ENCODE results near the gene EFCAB9.
"Not testable (repeated sequence)": the region's sequence is repeated elsewhere in the genome, so short reads cannot be mapped to it uniquely, and the experiment has no call there.

Gene EFCAB9

GRCh38 chr5:172193872-172194271 is at the start of gene EFCAB9:
EFCAB9 (plus strand) TSS chr5:172194172; CDS start chr5:172194173, 1 bp downstream.
- DNase-seq: no peak

- DNase-seq: no peak
Measured at GRCh38 chr5:172144291-172144815, 49.6 kb upstream of the EFCAB9 start.

GRCh38 chr5:172144931-172145869 is 48.8 kb upstream of the EFCAB9 start:
- DNase-seq: no peak

- DNase-seq: no peak
Measured at GRCh38 chr5:172145870-172146747, 47.9 kb upstream of the EFCAB9 start.

- DNase-seq: no peak
Measured at GRCh38 chr5:172146748-172147092, 47.3 kb upstream of the EFCAB9 start.

GRCh38 chr5:172147857-172148256 is 46.1 kb upstream of the EFCAB9 start:
- DNase-seq: no peak

- DNase-seq: no peak
Measured at GRCh38 chr5:172148381-172148780, 45.6 kb upstream of the EFCAB9 start.

- DNase-seq: peak; percentile 1
Measured at GRCh38 chr5:172149073-172149472, 44.9 kb upstream of the EFCAB9 start.

GRCh38 chr5:172149481-172149880 is 44.5 kb upstream of the EFCAB9 start:
- DNase-seq: not testable (repeated sequence)

- no peak for DNase-seq
Measured at GRCh38 chr5:172150514-172151425, 43.2 kb upstream of the EFCAB9 start.

GRCh38 chr5:172151661-172152210 is 42.2 kb upstream of the EFCAB9 start:
- DNase-seq: no peak

- DNase-seq: no peak
Measured at GRCh38 chr5:172153695-172154094, 40.3 kb upstream of the EFCAB9 start.

GRCh38 chr5:172155101-172155500 is 38.9 kb upstream of the EFCAB9 start:
- not testable (repeated sequence) for DNase-seq

- no peak for DNase-seq
Measured at GRCh38 chr5:172156541-172156994, 37.4 kb upstream of the EFCAB9 start.

- no peak for DNase-seq
Measured at GRCh38 chr5:172159016-172159415, 35.0 kb upstream of the EFCAB9 start.

GRCh38 chr5:172160506-172160905 is 33.5 kb upstream of the EFCAB9 start:
- no peak for DNase-seq

- DNase-seq: no peak
Measured at GRCh38 chr5:172162323-172162986, 31.5 kb upstream of the EFCAB9 start.

GRCh38 chr5:172162987-172163343 is 31.0 kb upstream of the EFCAB9 start:
- DNase-seq: no peak

- DNase-seq: no peak
Measured at GRCh38 chr5:172163346-172163745, 30.6 kb upstream of the EFCAB9 start.

GRCh38 chr5:172164769-172165212 is 29.2 kb upstream of the EFCAB9 start:
- no peak for DNase-seq

- no peak for DNase-seq
Measured at GRCh38 chr5:172165465-172165864, 28.5 kb upstream of the EFCAB9 start.

Measured in kidney glomerular epithelial cell (primary cell).